HG02970 (cell line): ENCODE data around the gene EIPR1.

Experiments used
- ATAC-seq: cut with Tn5 transposase; IDR thresholded peaks from one replicate; pipeline ENCODE4 v1.9.1; 2021; ENCODE audit warnings: mild to moderate bottlenecking, moderate library complexity, moderate number of reproducible peaks; ENCODE audit not compliant: unreplicated experiment, low FRiP score

Gene EIPR1

GRCh38 chr2:3309496-3310355 lies 67.9 kb downstream of the EIPR1 start:
- no peak for ATAC-seq

- ATAC-seq, result no peak
Observed at GRCh38 chr2:3307901-3308300, 69.7 kb downstream of the EIPR1 start.

GRCh38 chr2:3307236-3307635 lies 70.4 kb downstream of the EIPR1 start:
- no peak for ATAC-seq

GRCh38 chr2:3305952-3306351 lies 71.7 kb downstream of the EIPR1 start:
- no peak for ATAC-seq

- ATAC-seq, result no peak
Observed at GRCh38 chr2:3305431-3305830, 72.2 kb downstream of the EIPR1 start.

GRCh38 chr2:3303583-3304406 lies 73.8 kb downstream of the EIPR1 start:
- ATAC-seq, result peak; percentile 93

- no peak for ATAC-seq
Observed at GRCh38 chr2:3302751-3303582, 74.7 kb downstream of the EIPR1 start.

- no peak for ATAC-seq
Observed at GRCh38 chr2:3302421-3302750, 75.2 kb downstream of the EIPR1 start.

GRCh38 chr2:3301001-3301400 lies 76.6 kb downstream of the EIPR1 start:
- no peak for ATAC-seq

- no peak for ATAC-seq
Observed at GRCh38 chr2:3300224-3300995, 77.2 kb downstream of the EIPR1 start.

- ATAC-seq, result no peak
Observed at GRCh38 chr2:3299703-3300102, 77.9 kb downstream of the EIPR1 start.

- no peak for ATAC-seq
Observed at GRCh38 chr2:3299130-3299529, 78.5 kb downstream of the EIPR1 start.

GRCh38 chr2:3298191-3298590 lies 79.4 kb downstream of the EIPR1 start:
- ATAC-seq, result no peak

- no peak for ATAC-seq
Observed at GRCh38 chr2:3297523-3297922, 80.1 kb downstream of the EIPR1 start.

GRCh38 chr2:3296182-3296972 lies 81.2 kb downstream of the EIPR1 start:
- ATAC-seq, result no peak

GRCh38 chr2:3294493-3294892 lies 83.1 kb downstream of the EIPR1 start:
- ATAC-seq, result no peak

- ATAC-seq, result no peak
Observed at GRCh38 chr2:3294069-3294468, 83.5 kb downstream of the EIPR1 start.

GRCh38 chr2:3293221-3293620 lies 84.4 kb downstream of the EIPR1 start:
- no peak for ATAC-seq

GRCh38 chr2:3292416-3292815 lies 85.2 kb downstream of the EIPR1 start:
- ATAC-seq, result no peak
